SJSA1 (cell line): ENCODE measurements around the gene TSPYL1. TPM values are rescaled to one million over a fixed set of nuclear protein-coding genes. Genes with fewer than 3 reads are reported as not detected.

ENCODE experiments used
- DNase-seq, 2 experiments: peaks; one replicate each; pipeline ENCODE4 v3.0.0-alpha.2; 2015 to 2020; ENCODE audit warnings: low spot score in 2 of 2, low read depth in 1 of 2
- H3K27ac ChIP-seq: fragments of 250-450 bp; sonication (Bioruptor Pico); 2 replicates; pipeline ENCODE4 v1.5.1; 2020; ENCODE audit warnings: mild to moderate bottlenecking, moderate library complexity
- H3K27me3 ChIP-seq: fragments of 250-450 bp; sonication (Bioruptor Pico); replicated peaks from 2 replicates; pipeline ENCODE4 v1.5.1; 2020; ENCODE audit warnings: mild to moderate bottlenecking, moderate library complexity
- H3K36me3 ChIP-seq: fragments of 250-450 bp; sonication (Bioruptor Pico); 2 replicates; pipeline ENCODE4 v1.5.1; 2020; ENCODE audit warnings: mild to moderate bottlenecking
- H3K4me1 ChIP-seq: fragments of 250-450 bp; sonication (Bioruptor Pico); replicated peaks from 2 replicates; pipeline ENCODE4 v1.6.1; 2021; ENCODE audit warnings: mild to moderate bottlenecking
- H3K4me3 ChIP-seq: fragments of 250-450 bp; sonication (Bioruptor Pico); 2 replicates; pipeline ENCODE4 v1.5.1; 2020; ENCODE audit warnings: mild to moderate bottlenecking
- H3K9me3 ChIP-seq: fragments of 250-450 bp; sonication (Bioruptor Pico); replicated peaks from 2 replicates; pipeline ENCODE4 v1.5.1; 2020; ENCODE audit warnings: mild to moderate bottlenecking
- total RNA-seq: library from RNA; depleted of rRNA; stranded (reverse); fragments of >200 nt; shearing (Covaris generic); gene quantifications from 2 replicates; pipeline ENCODE4 v1.2.3, GENCODE V29; 2014; rRNA removed

Gene TSPYL1
- total RNA-seq, 1 experiment from 2014 or later = 65.1 TPM

GRCh38 chr6:116244284-116244683 is 35.4 kb downstream of the TSPYL1 start:
- DNase-seq = no peak
- H3K4me1 ChIP-seq = peaks cover 13% of the 10 kb centered on the region
- H3K36me3 ChIP-seq = peaks cover 12% of the 10 kb centered on the region
- no peak overlapping the region for H3K4me3 ChIP-seq
- H3K27me3 ChIP-seq = no peaks in the 10 kb centered on the region
- H3K9me3 ChIP-seq = no peaks in the 10 kb centered on the region
- no peak overlapping the region for H3K27ac ChIP-seq

- no peak overlapping the region for H3K27ac ChIP-seq
- no peaks in the 10 kb centered on the region for H3K27me3 ChIP-seq
- no peaks in the 10 kb centered on the region for H3K4me1 ChIP-seq
- no peaks in the 10 kb centered on the region for H3K9me3 ChIP-seq
- no peaks in the 10 kb centered on the region for H3K36me3 ChIP-seq
- no peak for DNase-seq
- H3K4me3 ChIP-seq = no peak overlapping the region
Measured at GRCh38 chr6:116239856-116240255, 39.9 kb downstream of the TSPYL1 start.

DNA sequence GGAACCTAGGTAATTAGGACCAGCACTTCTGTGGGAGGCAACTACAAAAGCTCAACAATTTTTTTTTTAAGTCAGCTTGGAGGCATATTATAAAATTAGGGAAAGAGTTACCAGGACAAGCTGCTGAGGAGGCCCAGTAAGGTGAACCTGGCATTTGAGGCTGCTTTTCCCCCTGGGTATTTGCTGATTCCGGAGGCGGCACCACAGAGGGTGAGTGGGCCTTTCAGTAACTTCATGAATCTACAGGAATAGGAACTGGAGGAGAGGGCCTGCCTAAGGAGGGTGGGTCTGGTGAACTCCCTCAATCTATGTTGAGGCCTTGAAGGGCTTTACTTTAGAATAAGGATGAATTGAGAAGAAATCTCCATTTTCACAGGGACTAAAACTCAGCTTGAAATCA is 40.5 kb downstream of the TSPYL1 start:
- Histone ChIP-seq H3K4me3 (no peak overlapping the region), H3K36me3 (no peaks in the 10 kb centered on the region), H3K27ac (no peak overlapping the region), H3K4me1 (no peaks in the 10 kb centered on the region), H3K9me3 (no peaks in the 10 kb centered on the region), H3K27me3 (no peaks in the 10 kb centered on the region)
- no peak for DNase-seq

DNA sequence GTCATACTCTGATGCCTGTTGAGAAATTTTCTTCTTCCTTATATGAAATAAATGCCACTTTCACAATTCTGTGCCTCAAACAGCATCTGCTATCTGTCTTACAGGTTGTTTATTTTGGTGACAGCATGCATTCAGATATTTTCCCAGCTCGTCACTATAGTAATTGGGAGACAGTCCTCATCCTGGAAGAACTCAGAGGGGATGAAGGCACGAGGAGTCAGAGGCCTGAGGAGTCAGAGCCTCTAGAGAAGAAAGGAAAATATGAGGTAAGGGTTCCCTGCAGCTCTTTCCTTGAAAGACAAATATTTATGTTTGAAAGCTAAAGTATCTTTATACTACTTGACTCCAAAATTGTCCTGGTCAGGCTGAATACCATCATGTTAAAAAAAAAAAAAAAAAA is 41.6 kb downstream of the TSPYL1 start:
- Histone ChIP-seq H3K4me1 (no peaks in the 10 kb centered on the region), H3K9me3 (no peaks in the 10 kb centered on the region), H3K36me3 (no peaks in the 10 kb centered on the region), H3K27me3 (no peaks in the 10 kb centered on the region), H3K27ac (no peak overlapping the region), H3K4me3 (no peak overlapping the region)
- no peak for DNase-seq

- no peaks in the 10 kb centered on the region for H3K27me3 ChIP-seq
- no peak overlapping the region for H3K27ac ChIP-seq
- H3K9me3 ChIP-seq = no peaks in the 10 kb centered on the region
- H3K4me3 ChIP-seq = no peak overlapping the region
- no peak for DNase-seq
- H3K36me3 ChIP-seq = no peaks in the 10 kb centered on the region
- no peaks in the 10 kb centered on the region for H3K4me1 ChIP-seq
Measured at GRCh38 chr6:116234689-116235088, 45.0 kb downstream of the TSPYL1 start.

GRCh38 chr6:116229287-116229913 is 50.3 kb downstream of the TSPYL1 start:
- peak in 1 of 2 experiments; percentile 56 for DNase-seq
- no peak overlapping the region for H3K4me3 ChIP-seq
- H3K27me3 ChIP-seq = no peaks in the 10 kb centered on the region
- H3K27ac ChIP-seq = no peak overlapping the region
- no peaks in the 10 kb centered on the region for H3K9me3 ChIP-seq
- H3K4me1 ChIP-seq = no peaks in the 10 kb centered on the region
- H3K36me3 ChIP-seq = no peaks in the 10 kb centered on the region

Other genes with a start within 250 kb of the TSPYL1 start
- 0.66 and 0.91 TPM in 2 replicates for gene FRK, start 219.0 kb downstream of the TSPYL1 start, total RNA-seq
- gene NT5DC1, start 179.1 kb downstream of the TSPYL1 start, total RNA-seq = 10.0 and 13.2 TPM in 2 replicates
- gene COL10A1, start 153.8 kb downstream of the TSPYL1 start, total RNA-seq = 0.32 TPM in 1 of 2 replicates, not detected in the other
- gene TSPYL4, start 25.9 kb downstream of the TSPYL1 start, total RNA-seq = 16.7 and 23.1 TPM in 2 replicates
- 27.3 and 35.1 TPM in 2 replicates for gene DSE, start 91.0 kb upstream of the TSPYL1 start, total RNA-seq
- not detected in 2 replicates for gene CALHM6, start 181.4 kb upstream of the TSPYL1 start, total RNA-seq
- gene CALHM5, start 231.7 kb upstream of the TSPYL1 start, total RNA-seq = 6.2 and 7.2 TPM in 2 replicates